ENCODE data around the gene ARID1B.

GRCh38 chr6:157219201-157220200 is 442.3 kb downstream of the ARID1B start:
- no peak for TF ChIP-seq GATA3 (IDR thresholded peaks at IDR 0.05; ENCODE audit: low read depth, low read length)
- no peak for TF ChIP-seq GATA2 (IDR thresholded peaks at IDR 0.05; ENCODE audit: low read depth, low read length)
